H1 (cell line): ENCODE results near the gene ADAM20. TPM values are rescaled to one million over a fixed set of nuclear protein-coding genes. Genes with fewer than 3 reads are reported as not detected.

Source experiments
- CBX5 ChIP-seq: fragments of 300-800, 300-1000 bp; sonication (generic); IDR thresholded peaks from 2 replicates; pipeline ENCODE4 v1.7.1; 2016; ENCODE audit warnings: antibody characterized with exemption, low read length, low read depth
- CEBPB ChIP-seq: IDR thresholded peaks from 2 replicates; pipeline ENCODE4 v1.6.1; 2012; ENCODE audit warnings: low read depth, low read length
- GABPA ChIP-seq: IDR thresholded peaks from 2 replicates; pipeline ENCODE4 v1.6.1; 2011; ENCODE audit warnings: mild to moderate bottlenecking, low read length, moderate library complexity, borderline replicate concordance; ENCODE audit not compliant: insufficient read depth
- HDAC6 ChIP-seq: IDR thresholded peaks from one replicate; pipeline ENCODE4 v1.7.1; 2012; ENCODE audit warnings: low read depth, mild to moderate bottlenecking, inconsistent platforms, low read length, moderate library complexity
- JUN ChIP-seq: IDR thresholded peaks from 2 replicates; pipeline ENCODE4 v1.6.1; 2011; ENCODE audit warnings: low read depth, mild to moderate bottlenecking, improper control_type of control experiment, low read length
- SUZ12 ChIP-seq: fragments of 200-600 bp; sonication (generic); IDR thresholded peaks from 2 replicates; pipeline ENCODE4 v1.6.1; 2012; ENCODE audit warnings: mild to moderate bottlenecking, inconsistent platforms, low read length, moderate library complexity, mixed read lengths
- TBP ChIP-seq: IDR thresholded peaks from 2 replicates; pipeline ENCODE4 v1.6.1; 2011; ENCODE audit warnings: low read depth, low read length, improper control_type of control experiment
- YY1 ChIP-seq: IDR thresholded peaks from 2 replicates; pipeline ENCODE4 v1.6.1; 2011; ENCODE audit warnings: low read depth, mild to moderate bottlenecking, low read length
- polyA plus RNA-seq, 7 experiments: library from polyadenylated mRNA; depleted of rRNA in 3 of 7; stranded (reverse) in 5 of 7; unstranded in 2 of 7; fragments of >200 nt in 5 of 7; fragments of 200-250 nt in 2 of 7; gene quantifications; 1 replicate in 5 of 7; 2 replicates in 1 of 7; 4 replicates in 1 of 7; pipeline versions ENCODE4 v1.2.1 to v1.2.3, GENCODE V29; 2011 to 2013; ENCODE audit warnings: missing spikeins in 2 of 7, mixed read lengths in 2 of 7
- total RNA-seq: library from RNA; stranded (reverse); fragmentation: NEBNext Ultra II Directional; extraction: Animal tissue kit (Norgen Biotek cat#: 25700); gene quantifications from 2 replicates; pipeline ENCODE4 v1.2.1, GENCODE V29; 2021
- TF ChIP-seq, protein P1 (sequence below): IDR thresholded peaks from 2 replicates; pipeline ENCODE4 v1.6.1; 2011; ENCODE audit warnings: low read length, improper control_type of control experiment

The ADAM20 gene
- total and polyA plus RNA-seq, 2 of the 8 experiments (the other 6 are each of a cell fraction or from before 2014, with no cell fraction given): 0.11 to 0.26 TPM

DNA sequence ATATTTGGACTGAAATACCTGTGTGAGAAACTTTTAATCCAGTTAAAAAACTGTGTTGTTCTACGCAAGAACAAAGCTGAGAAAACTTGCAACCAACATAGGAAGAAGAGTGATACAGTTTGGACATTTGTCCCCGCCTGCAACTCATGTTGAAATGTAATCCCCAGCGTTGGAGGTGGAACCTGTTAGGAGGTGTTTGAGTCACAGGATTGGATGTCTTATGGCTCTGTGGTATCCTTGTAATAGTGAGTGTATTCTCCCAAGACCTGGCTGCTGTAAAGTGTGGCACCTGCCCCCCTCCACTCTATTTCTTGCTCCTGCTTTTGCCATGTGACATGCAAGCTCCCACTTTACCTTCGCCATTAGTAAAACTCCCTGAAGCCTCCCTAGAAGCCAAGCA, 28.6 kb upstream of the ADAM20 start (continued):
- TF ChIP-seq SUZ12: no peak
- no peak for TF ChIP-seq CEBPB
- TF ChIP-seq TBP: no peak
- TF ChIP-seq, protein P1, sequence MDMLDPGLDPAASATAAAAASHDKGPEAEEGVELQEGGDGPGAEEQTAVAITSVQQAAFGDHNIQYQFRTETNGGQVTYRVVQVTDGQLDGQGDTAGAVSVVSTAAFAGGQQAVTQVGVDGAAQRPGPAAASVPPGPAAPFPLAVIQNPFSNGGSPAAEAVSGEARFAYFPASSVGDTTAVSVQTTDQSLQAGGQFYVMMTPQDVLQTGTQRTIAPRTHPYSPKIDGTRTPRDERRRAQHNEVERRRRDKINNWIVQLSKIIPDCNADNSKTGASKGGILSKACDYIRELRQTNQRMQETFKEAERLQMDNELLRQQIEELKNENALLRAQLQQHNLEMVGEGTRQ: no peak
- no peak for TF ChIP-seq YY1
- no peak for TF ChIP-seq HDAC6
- TF ChIP-seq JUN: no peak
- no peak for TF ChIP-seq GABPA
- TF ChIP-seq CBX5: no peak
